HEK293 (cell line): ENCODE measurements around the gene STAT2.
A peak's percentile ranks its signal among the peaks of the same experiment; 100 is the strongest.

Experiments
- CTCF ChIA-PET: fragments of 350-600 bp; formaldehyde crosslinking; extraction: SDS; loops from one replicate; lab custom pipeline; 2021; ENCODE audit warnings: antibody characterized with exemption; lab: Yijun Ruan, JAX
- POLR2A ChIA-PET: fragments of 300-600 bp; formaldehyde crosslinking; extraction: SDS; loops from one replicate; lab custom pipeline; 2020; ENCODE audit warnings: antibody characterized with exemption, inconsistent platforms; lab: Yijun Ruan, JAX
- H3K27ac ChIP-seq: fragments of 200-500 bp; sonication (Bioruptor generic); 2 replicates; pipeline ENCODE4 v1.5.1; 2014; ENCODE audit warnings: low read depth, low read length, control low read depth, inconsistent platforms; ENCODE audit errors: extremely low read depth
- H3K36me3 ChIP-seq, 2 experiments: fragments of 200-500 bp in 1 of 2; sonication (Bioruptor generic) in 1 of 2; 1 replicate in 1 of 2; 2 replicates in 1 of 2; pipeline ENCODE4 v1.5.1; 2014 to 2017; ENCODE audit warnings: inconsistent platforms in 2 of 2, low read length in 2 of 2; ENCODE audit not compliant: control insufficient read depth in 2 of 2, insufficient read depth in 1 of 2
- H3K4me1 ChIP-seq: fragments of 200-500 bp; sonication (Bioruptor generic); 2 replicates; pipeline ENCODE4 v1.5.1; 2014; ENCODE audit warnings: mild to moderate bottlenecking, low read length, inconsistent platforms; ENCODE audit not compliant: control insufficient read depth, insufficient read depth
- H3K4me3 ChIP-seq: 2 replicates; pipeline ENCODE4 v1.5.1; 2011; ENCODE audit warnings: low read depth, mild to moderate bottlenecking, control low read depth, low read length, moderate library complexity
- H3K9me3 ChIP-seq: fragments of 200-500 bp; sonication (Bioruptor generic); 2 replicates; pipeline ENCODE4 v1.5.1; 2014; ENCODE audit warnings: low read depth, low read length, inconsistent platforms; ENCODE audit not compliant: control insufficient read depth, insufficient read depth
- SCRT2 ChIP-seq: fragments of 450-650 bp; formaldehyde crosslinking; IDR thresholded peaks from 2 replicates; pipeline ENCODE4 v1.5.1; 2016; ENCODE audit warnings: missing biosample characterization, missing genetic modification characterization
- SETDB1 ChIP-seq: IDR thresholded peaks from one replicate; pipeline ENCODE4 v1.6.1; 2017; ENCODE audit warnings: mild to moderate bottlenecking, low read length, moderate library complexity, mixed read lengths; ENCODE audit not compliant: insufficient read length
- SP7 ChIP-seq: fragments of 450-650 bp; formaldehyde crosslinking; IDR thresholded peaks from 2 replicates; pipeline ENCODE4 v1.5.1; 2016; ENCODE audit warnings: missing biosample characterization, missing genetic modification characterization
- TCF7L2 ChIP-seq: IDR thresholded peaks from 2 replicates; pipeline ENCODE4 v1.6.1; 2011; ENCODE audit warnings: low read depth, mild to moderate bottlenecking, inconsistent platforms, low read length, moderate library complexity, borderline replicate concordance
- YY1 ChIP-seq: fragments of 450-650 bp; formaldehyde crosslinking; IDR thresholded peaks from 2 replicates; pipeline ENCODE4 v1.5.1; 2018; ENCODE audit warnings: missing biosample characterization, missing genetic modification characterization
- ZFP69B ChIP-seq: fragments of 450-650 bp; formaldehyde crosslinking; IDR thresholded peaks from 2 replicates; pipeline ENCODE4 v1.5.1; 2016; ENCODE audit warnings: missing biosample characterization, missing genetic modification characterization
- ZNF16 ChIP-seq: fragments of 450-650 bp; formaldehyde crosslinking; IDR thresholded peaks from 2 replicates; pipeline ENCODE4 v1.5.1; 2016; ENCODE audit warnings: low read depth, missing biosample characterization, missing genetic modification characterization
- ZNF19 ChIP-seq: fragments of 450-650 bp; formaldehyde crosslinking; IDR thresholded peaks from 2 replicates; pipeline ENCODE4; 2016; ENCODE audit warnings: missing biosample characterization, missing genetic modification characterization, low read depth
- ZNF23 ChIP-seq: fragments of 450-650 bp; formaldehyde crosslinking; IDR thresholded peaks from 2 replicates; pipeline ENCODE4 v1.5.1; 2016; ENCODE audit warnings: missing biosample characterization, missing genetic modification characterization, borderline replicate concordance
- ZNF248 ChIP-seq: fragments of 450-650 bp; formaldehyde crosslinking; IDR thresholded peaks from 2 replicates; pipeline ENCODE4 v1.5.1; 2017; ENCODE audit warnings: missing biosample characterization, missing genetic modification characterization
- ZNF37A ChIP-seq: fragments of 450-650 bp; IDR thresholded peaks from 2 replicates; pipeline ENCODE4 v1.5.1; 2018; ENCODE audit warnings: missing biosample characterization, missing genetic modification characterization
- ZNF426 ChIP-seq: fragments of 450-650 bp; formaldehyde crosslinking; IDR thresholded peaks from 2 replicates; pipeline ENCODE4 v1.5.1; 2017; ENCODE audit warnings: missing biosample characterization, missing genetic modification characterization, mild to moderate bottlenecking, inconsistent platforms, moderate library complexity
- ZNF514 ChIP-seq: fragments of 450-650 bp; formaldehyde crosslinking; IDR thresholded peaks from 2 replicates; pipeline ENCODE4 v1.5.1; 2016; ENCODE audit warnings: missing biosample characterization, missing genetic modification characterization
- ZNF600 ChIP-seq: fragments of 450-650 bp; formaldehyde crosslinking; IDR thresholded peaks from 2 replicates; pipeline ENCODE4 v1.5.1; 2016; ENCODE audit warnings: missing biosample characterization, missing genetic modification characterization
- ZNF624 ChIP-seq: fragments of 450-650 bp; formaldehyde crosslinking; IDR thresholded peaks from 2 replicates; pipeline ENCODE4 v1.5.1; 2017; ENCODE audit warnings: missing biosample characterization, missing genetic modification characterization
- ZNF692 ChIP-seq: fragments of 450-650 bp; formaldehyde crosslinking; IDR thresholded peaks from 2 replicates; pipeline ENCODE4 v1.5.1; 2016; ENCODE audit warnings: missing biosample characterization, missing genetic modification characterization
- ZNF792 ChIP-seq: fragments of 450-650 bp; formaldehyde crosslinking; IDR thresholded peaks from 2 replicates; pipeline ENCODE4 v1.5.1; 2016; ENCODE audit warnings: missing biosample characterization, missing genetic modification characterization
- TF ChIP-seq, protein P1 (sequence below): fragments of 450-650 bp; formaldehyde crosslinking; IDR thresholded peaks from 2 replicates; pipeline ENCODE4 v1.5.1; 2016; ENCODE audit warnings: missing biosample characterization, missing genetic modification characterization
- TF ChIP-seq, protein P2 (sequence below): fragments of 450-650 bp; formaldehyde crosslinking; IDR thresholded peaks from 2 replicates; pipeline ENCODE4; 2016; ENCODE audit warnings: missing biosample characterization, missing genetic modification characterization

STAT2 gene

GRCh38 chr12:56385873-56386272 is 26.0 kb upstream of the STAT2 start (continued):
- TF ChIP-seq, protein P1, sequence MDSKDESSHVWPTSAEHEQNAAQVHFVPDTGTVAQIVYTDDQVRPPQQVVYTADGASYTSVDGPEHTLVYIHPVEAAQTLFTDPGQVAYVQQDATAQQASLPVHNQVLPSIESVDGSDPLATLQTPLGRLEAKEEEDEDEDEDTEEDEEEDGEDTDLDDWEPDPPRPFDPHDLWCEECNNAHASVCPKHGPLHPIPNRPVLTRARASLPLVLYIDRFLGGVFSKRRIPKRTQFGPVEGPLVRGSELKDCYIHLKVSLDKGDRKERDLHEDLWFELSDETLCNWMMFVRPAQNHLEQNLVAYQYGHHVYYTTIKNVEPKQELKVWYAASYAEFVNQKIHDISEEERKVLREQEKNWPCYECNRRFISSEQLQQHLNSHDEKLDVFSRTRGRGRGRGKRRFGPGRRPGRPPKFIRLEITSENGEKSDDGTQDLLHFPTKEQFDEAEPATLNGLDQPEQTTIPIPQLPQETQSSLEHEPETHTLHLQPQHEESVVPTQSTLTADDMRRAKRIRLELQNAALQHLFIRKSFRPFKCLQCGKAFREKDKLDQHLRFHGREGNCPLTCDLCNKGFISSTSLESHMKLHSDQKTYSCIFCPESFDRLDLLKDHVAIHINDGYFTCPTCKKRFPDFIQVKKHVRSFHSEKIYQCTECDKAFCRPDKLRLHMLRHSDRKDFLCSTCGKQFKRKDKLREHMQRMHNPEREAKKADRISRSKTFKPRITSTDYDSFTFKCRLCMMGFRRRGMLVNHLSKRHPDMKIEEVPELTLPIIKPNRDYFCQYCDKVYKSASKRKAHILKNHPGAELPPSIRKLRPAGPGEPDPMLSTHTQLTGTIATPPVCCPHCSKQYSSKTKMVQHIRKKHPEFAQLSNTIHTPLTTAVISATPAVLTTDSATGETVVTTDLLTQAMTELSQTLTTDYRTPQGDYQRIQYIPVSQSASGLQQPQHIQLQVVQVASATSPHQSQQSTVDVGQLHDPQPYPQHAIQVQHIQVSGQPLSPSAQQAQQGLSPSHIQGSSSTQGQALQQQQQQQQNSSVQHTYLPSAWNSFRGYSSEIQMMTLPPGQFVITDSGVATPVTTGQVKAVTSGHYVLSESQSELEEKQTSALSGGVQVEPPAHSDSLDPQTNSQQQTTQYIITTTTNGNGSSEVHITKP (tag by site-specific recombination): peak; percentile 88
- TF ChIP-seq ZNF692 (tag by site-specific recombination) (peak; percentile 85), ZFP69B (peak; percentile 86), TCF7L2 (no peak), ZNF600 (tag by site-specific recombination) (peak; percentile 47; the same call in 1 of the 2 replicates)

GRCh38 chr12:56382611-56383010 is 22.7 kb upstream of the STAT2 start:
- H3K36me3 ChIP-seq: no peaks in the 10 kb centered on the region
- H3K4me1 ChIP-seq: no peaks in the 10 kb centered on the region; the same call in 1 of the 2 replicates
- TF ChIP-seq YY1 (tag by site-specific recombination) (no peak), ZNF514 (tag by site-specific recombination) (no peak), ZNF19 (tag by site-specific recombination) (no peak), SETDB1 (no peak), ZNF624 (tag by site-specific recombination) (no peak), ZNF248 (tag by site-specific recombination) (no peak), ZNF426 (no peak), ZNF23 (tag by site-specific recombination) (no peak)
- TF ChIP-seq, all 188 proteins: peak for 0
- ChIA-PET POLR2A (interaction anchor here (1.2 kb wide), 1 partner anchor 23 kb away, joined by 5 read pairs; the partner anchor contains the start of gene STAT2), CTCF (interaction anchor here (0.6 kb wide), 1 partner anchor 258 kb away, joined by 3 read pairs; no protein-coding TSS in a partner anchor)
- Histone ChIP-seq H3K4me3 (no peak overlapping the region), H3K9me3 (no peaks in the 10 kb centered on the region), H3K27ac (no peak overlapping the region)

DNA sequence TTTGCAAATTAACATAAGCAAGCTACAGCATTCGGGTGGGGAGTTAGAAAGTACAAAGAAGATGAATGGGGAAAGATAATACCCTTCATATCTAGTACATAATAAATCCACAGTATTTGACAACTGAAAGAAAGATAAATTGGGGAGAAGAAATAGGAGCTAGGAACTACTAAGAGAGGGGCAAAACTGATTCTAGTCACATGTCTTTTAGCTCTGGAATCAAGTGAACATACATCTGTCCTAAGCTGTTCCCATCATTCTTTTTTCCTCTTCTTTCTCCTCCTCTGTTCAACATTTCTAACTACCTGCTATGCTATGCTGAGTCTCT is 18.0 kb upstream of the STAT2 start:
- H3K36me3 ChIP-seq: no peaks in the 10 kb centered on the region
- H3K4me3 ChIP-seq: no peak overlapping the region
- H3K4me1 ChIP-seq: no peaks in the 10 kb centered on the region
- CTCF ChIA-PET: interaction anchor here (0.9 to 1.9 kb wide), 4 partner anchors 17 to 86 kb away, joined by 3 to 10 read pairs (median 4); no protein-coding TSS in a partner anchor
- H3K27ac ChIP-seq: no peak overlapping the region
- H3K9me3 ChIP-seq: no peaks in the 10 kb centered on the region
- no peak for TF ChIP-seq ZNF37A
- no peak for TF ChIP-seq ZNF792 (tag by site-specific recombination)
- TF ChIP-seq ZNF16 (tag by site-specific recombination): no peak
- no peak for TF ChIP-seq SCRT2 (tag by site-specific recombination)
- no peak for TF ChIP-seq SP7 (tag by site-specific recombination)
- TF ChIP-seq, protein P2, sequence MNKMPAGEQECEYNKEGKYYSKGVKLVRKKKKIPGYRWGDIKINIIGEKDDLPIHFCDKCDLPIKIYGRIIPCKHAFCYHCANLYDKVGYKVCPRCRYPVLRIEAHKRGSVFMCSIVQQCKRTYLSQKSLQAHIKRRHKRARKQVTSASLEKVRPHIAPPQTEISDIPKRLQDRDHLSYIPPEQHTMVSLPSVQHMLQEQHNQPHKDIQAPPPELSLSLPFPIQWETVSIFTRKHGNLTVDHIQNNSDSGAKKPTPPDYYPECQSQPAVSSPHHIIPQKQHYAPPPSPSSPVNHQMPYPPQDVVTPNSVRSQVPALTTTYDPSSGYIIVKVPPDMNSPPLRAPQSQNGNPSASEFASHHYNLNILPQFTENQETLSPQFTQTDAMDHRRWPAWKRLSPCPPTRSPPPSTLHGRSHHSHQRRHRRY (tag by site-specific recombination): no peak
- POLR2A ChIA-PET: interaction anchor here (0.7 to 1.0 kb wide), 2 partner anchors 18 to 89 kb away, joined by 3 to 6 read pairs; partner anchors contain the start of gene STAT2
